Stimulated activated CD4-positive, alpha-beta T cell treated with anti-CD3 and anti-CD28 coated beads, TNF-alpha, amount 100 ng/mL, for 48 hours (primary cell): ENCODE measurements around the gene CHMP4B.

Experiments
- DNase-seq, 3 donors: peaks; one replicate each; pipeline ENCODE4 v3.0.0-alpha.2; 2020; ENCODE audit warnings: low read depth in 3 of 3

CHMP4B gene, protein sequence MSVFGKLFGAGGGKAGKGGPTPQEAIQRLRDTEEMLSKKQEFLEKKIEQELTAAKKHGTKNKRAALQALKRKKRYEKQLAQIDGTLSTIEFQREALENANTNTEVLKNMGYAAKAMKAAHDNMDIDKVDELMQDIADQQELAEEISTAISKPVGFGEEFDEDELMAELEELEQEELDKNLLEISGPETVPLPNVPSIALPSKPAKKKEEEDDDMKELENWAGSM

GRCh38 chr20:33810885-33811775, at the start of gene CHMP4B:
Gene CHMP4B, plus strand, starts transcription at chr20:33811348. Its CDS starts 121 bp downstream, at chr20:33811469.
- DNase-seq = peak; percentile 94 to 97 (median 96)

DNA sequence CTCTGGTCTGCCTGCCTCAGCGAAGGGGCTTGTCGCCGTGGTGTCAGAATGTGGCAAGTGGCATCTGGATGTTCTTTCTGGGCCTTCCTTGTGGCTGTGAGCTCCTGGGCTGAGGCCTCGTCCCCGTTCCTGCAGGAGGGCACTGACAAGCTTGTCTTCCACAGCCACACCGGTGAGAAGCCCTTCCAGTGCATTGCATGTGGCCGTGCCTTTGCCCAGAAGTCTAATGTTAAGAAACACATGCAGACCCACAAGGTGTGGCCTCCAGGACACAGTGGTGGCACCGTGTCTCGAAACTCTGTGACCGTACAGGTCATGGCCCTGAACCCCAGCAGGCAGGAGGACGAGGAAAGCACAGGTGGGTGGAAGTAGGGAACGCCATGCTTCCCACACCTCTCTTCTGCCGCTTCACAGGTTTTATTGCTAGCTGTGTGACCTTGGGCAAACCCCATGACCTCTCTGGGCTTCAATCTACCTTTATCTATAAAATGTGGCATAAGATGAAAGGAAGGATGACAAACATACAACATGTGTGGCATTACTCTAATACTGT, 49.4 kb upstream of the CHMP4B start:
- DNase-seq = no peak

DNA sequence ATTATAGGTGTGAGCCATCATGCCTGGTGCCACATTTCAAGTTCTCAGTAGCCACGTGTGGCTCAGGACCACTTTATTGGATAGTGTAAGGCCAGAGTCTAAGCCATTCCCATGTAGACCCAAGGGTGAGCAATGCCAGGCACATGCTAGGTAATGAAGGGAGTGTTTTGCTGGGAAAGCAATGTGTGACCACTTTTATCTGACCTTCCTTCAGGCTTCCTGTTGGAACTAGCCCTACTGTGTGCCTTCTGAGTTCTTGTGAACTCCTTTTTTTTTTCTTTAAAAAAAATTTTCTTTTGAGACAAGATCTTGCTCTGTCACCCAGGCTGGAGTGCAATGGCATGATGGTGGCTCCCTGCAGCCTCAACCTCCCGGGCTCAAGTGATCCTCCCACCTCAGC, 46.0 kb upstream of the CHMP4B start:
- no peak for DNase-seq

DNA sequence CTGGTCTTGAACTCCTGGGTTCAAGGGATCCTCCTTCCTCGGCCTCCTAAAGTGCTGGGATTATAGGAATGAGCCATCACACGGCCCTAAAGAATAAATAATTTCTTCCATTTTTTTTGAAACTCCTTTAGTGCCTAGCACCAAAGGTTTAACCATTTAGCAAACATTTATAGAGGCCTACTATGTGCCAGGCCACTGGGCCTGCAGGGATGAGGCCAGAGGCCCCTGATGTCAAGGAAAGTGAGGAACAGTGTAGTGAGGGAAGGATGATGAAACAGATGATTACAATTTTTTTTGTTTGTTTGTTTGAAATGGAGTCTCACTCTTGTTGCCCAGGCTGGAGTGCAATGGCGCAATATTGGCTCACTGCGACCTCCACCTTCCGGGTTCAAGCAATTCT, 45.6 kb upstream of the CHMP4B start:
- no peak for DNase-seq

DNA sequence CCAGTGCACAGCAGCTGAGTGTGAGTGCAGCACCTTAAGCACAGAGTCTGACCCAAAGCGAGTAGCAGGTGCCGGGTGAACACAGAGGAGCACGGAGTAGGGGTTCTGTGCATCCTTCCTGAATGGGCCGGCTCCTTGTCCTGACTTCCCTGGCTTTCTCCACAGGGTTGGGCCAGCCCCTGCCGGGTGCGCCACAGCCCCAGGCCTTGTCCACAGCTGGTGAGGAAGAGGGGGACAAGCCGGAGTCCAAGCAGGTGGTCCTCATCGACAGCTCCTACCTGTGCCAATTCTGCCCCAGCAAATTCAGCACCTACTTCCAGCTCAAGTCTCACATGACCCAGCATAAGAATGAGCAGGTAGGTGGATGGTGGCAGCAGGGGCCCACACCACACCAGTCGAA, 44.5 kb upstream of the CHMP4B start:
- no peak for DNase-seq

DNA sequence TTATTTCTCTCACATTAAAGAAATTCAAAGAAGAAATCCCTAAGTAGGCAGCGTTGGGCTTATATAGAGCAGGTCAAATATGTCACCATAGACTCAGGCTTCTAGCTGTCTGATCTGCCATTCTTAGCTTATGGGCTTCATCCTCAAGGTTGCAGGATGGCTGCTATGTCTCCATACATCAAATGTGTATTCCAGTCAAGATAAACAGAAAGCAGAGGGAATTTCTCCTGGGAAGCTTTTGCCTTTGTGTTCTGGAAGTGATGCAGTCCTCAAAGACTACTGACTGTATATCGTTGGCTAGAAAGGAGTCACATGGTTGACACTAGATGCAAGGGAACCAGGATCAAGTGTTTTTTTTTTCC, 43.4 kb upstream of the CHMP4B start:
- no peak for DNase-seq

DNA sequence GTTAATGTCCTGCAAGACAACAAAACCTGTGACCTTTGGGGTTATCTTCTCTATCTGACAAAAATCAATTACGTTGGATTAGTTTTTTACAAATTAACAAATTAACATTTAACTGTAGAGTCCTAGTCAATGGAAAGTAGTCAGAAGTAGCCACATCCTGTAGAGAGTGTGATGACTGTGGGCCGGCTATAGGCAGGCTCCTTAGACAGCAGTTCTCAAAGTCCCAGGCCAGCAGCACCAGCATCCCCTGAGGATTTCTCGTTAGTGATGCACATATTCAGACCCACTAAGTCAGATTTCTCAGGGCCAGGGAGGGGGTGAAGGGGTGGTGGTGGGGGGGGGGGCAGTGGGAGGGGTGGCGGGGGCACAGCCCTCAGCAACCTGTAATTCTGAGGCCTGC, 42.1 kb upstream of the CHMP4B start:
- no peak for DNase-seq

DNA sequence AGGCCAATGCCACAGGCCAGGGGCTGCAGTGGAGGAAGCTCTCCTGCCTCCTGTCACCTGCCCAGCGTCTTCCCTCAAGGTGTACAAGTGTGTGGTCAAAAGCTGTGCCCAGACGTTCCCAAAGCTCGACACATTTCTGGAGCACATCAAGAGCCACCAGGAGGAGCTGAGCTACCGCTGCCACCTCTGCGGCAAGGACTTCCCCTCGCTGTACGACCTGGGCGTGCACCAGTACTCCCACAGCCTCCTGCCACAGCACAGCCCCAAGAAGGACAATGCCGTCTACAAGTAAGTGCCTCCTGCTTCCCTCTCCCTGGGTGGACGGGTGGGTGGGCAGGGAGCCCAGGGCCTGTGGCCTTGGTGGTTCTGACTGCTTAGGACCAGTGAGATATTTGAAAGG, 41.1 kb upstream of the CHMP4B start:
- no peak for DNase-seq

DNA sequence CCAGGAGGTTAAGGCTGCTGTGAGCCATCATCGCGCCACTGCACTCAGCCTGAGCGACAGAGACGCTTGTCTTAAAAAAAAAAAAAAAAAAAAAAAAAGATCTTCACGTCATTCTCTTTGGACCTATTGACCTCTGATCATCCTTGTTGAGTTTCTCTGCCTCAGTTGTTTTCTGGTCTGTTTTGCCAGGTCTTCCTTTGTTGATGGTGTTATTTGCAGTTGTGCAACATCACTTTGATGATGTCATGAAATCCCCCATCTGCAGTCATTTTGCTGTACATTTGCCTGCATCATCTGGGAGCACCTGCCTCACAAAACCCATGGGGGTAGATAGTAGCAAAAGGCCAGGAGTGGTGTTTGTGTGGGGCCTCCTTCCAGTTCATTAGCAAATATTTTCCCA, 39.2 kb upstream of the CHMP4B start:
- no peak for DNase-seq

- DNase-seq = no peak
Observed at GRCh38 chr20:33772439-33772838, 38.7 kb upstream of the CHMP4B start.

- DNase-seq = peak in 2 of 3 donors; percentile 29 to 30
Observed at GRCh38 chr20:33773412-33774089, 37.6 kb upstream of the CHMP4B start.

- no peak for DNase-seq
Observed at GRCh38 chr20:33777816-33778215, 33.3 kb upstream of the CHMP4B start.

DNA sequence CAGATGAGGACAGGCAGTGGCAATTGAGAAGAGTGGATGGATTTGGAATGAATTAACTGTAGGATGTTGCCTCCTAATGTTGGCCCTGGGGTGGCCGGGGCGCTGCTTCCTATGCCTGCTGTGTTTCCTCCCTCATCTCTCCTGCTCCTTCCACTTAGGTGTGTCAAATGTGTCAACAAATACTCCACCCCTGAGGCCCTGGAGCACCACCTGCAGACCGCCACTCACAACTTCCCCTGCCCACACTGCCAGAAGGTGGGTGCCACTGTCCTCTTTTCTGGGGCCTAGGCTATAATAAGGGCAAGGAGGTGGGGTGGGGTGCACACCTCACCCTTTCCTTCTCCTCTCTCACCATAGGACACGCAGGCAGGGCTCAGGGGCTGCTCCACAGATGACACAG, 30.0 kb upstream of the CHMP4B start:
- DNase-seq = no peak

GRCh38 chr20:33781945-33782344, 29.2 kb upstream of the CHMP4B start:
- no peak for DNase-seq

DNA sequence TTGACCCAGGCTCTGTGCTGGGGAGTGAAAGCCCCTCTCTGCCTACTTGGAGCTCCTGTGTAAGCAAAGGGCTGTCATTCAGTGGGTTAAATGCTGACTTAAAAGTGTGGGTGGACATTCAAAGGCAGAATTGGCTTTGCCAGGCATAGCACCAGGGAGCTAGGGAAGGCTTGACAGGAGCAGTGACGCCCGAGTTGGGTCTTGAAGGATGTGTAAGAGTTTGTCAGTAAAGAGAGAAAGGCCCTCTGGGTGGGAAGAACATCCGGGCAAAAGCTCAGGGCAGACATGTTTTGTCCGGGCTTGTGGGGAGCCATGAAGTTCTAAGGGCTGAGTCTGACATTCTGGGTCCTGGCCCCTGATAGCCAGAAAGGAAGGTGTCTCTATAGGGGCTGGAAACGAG, 27.9 kb upstream of the CHMP4B start:
- no peak for DNase-seq

- no peak for DNase-seq
Observed at GRCh38 chr20:33783818-33784217, 27.3 kb upstream of the CHMP4B start.

DNA sequence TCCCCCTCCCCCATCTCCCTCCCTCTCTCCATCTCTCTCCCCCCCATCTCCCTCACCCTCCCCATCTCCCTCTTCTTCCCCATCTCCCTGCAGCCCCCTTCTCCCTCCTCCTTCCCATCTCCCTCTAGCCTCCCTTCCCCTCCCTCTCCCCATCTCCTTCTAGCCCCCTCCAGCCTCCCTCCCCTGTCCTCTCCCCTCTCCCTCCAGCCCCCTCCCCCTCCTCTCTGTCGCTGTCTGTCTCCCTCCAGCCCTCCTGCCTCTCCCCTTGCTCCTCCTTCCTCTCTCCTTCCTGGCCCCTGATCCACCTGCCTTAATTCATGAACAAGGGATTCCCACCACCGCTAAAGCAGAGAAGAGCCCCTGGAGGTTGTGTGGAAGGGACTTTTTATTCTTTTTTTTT, 26.9 kb upstream of the CHMP4B start:
- DNase-seq = no peak

GRCh38 chr20:33785503-33785902, 25.6 kb upstream of the CHMP4B start:
- no peak for DNase-seq

DNA sequence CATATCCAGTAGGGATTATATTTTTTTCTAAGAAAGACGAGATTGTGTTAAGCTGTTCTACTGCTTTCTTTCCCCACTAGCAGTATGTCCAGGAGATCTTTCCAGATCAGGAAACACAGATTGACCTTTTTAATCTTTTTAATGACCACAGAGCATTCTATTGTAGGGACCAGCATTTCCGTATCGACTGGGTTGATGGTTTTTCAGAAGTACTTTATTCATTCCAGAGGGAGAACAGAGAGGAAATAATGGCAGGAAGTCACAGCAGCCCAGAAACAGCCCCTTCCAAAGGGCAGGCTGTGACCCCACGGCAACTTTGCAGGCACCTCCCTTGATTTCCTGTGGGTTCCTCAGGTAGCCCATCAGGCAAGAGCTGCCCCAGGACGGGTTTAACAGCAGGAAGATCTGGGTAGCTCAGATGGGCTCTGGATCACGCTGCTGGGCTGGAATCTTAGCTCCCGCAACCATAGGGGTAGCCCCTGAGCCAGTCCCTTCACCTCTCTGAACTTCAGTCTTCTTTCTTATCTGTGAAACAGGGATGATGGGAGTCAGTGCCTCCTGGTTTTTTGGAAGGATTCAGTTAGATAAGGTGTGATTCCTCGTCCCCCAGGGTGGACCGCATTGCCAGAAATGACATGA, 23.8 kb upstream of the CHMP4B start:
- DNase-seq = no peak

DNA sequence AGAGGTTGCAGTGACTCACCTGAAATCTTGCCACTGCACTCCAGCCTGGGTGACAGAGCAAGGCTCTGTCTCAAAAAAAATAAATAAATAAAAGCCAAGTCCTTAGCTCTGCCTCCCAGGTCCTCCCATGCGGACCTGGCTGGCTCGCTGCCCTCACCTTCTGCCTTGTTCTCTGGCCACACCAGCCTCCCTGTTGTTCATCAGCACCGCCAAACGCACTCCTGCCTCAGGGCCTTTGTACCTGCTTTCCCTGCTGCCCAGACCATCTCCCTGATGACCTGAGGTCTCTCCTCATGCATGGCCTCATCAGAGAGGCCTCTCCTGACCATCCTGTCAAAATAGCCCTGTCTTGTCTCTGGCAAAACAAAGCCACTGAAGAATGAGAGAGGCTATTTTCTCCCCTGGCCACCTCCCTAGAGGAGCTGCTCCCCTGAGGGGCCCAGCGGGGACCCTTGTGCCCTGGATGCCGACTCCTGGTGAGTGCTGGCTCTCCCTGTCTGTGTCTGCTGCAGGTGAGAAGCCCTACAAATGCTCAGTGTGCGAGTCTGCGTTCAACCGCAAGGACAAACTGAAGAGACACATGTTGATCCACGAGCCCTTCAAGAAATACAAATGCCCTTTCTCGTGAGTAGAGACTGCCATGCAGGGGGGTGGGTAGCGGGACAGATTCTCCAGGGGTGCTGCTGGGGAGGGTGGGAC, 22.6 kb upstream of the CHMP4B start:
- no peak for DNase-seq

DNA sequence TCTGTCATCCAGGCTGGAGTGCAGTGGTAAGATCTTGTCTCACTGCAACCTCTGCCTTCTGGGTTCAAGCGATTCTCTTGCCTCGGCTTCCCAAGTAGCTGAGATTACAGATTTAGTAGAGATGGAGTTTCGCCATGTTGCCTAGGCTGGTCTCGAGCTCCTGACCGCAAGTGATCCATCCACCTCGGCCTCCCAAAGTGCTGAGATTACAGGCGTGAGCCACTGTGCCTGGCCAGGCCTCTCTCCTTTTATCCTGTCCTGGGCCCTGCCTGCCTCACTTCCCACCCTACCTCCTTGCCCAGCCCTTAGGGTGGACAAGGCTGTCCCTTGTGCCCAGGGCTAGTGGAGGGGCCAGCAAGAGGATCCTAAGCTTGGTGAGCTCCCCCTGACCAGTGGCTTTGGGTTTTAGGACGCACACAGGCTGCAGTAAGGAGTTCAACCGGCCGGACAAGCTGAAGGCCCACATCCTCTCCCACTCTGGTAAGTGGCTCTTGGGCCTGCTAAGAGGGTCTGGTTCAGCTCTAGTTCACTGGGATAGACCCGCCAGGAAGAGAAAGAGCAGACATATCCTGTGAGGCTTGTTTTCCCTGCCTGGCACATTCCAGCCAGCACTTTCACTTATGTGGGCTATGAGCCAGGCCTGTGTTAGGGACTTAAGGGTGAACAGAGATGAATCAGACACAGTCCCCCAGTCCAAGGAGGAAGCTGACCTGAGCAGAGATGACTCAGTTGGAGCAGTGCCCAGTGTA, 21.9 kb upstream of the CHMP4B start:
- DNase-seq = no peak
